ENCODE data around the gene NPAS2.

Gene NPAS2

GRCh38 chr2:100819370-100820272 is at the start of gene NPAS2:
NPAS2 (plus strand) TSS chr2:100820139; CDS start chr2:100904755, 84,616 bp downstream.
- H3K4me3 ChIP-seq (ENCODE audit: low read depth, low read length) = no peak within 1 kb of the TSS
- DNase-seq (ENCODE audit: low read depth) = no peak
- no peak for TF ChIP-seq CTCF (IDR thresholded peaks at IDR 0.05; ENCODE audit: low read depth, low read length, missing control alignments)

GRCh38 chr2:100771125-100771524 is 48.8 kb upstream of the NPAS2 start:
- H3K4me3 ChIP-seq (ENCODE audit: low read depth, low read length) = no peak overlapping the region
- no peak for DNase-seq (ENCODE audit: low read depth)
- no peak for TF ChIP-seq CTCF (IDR thresholded peaks at IDR 0.05; ENCODE audit: low read depth, low read length, missing control alignments)

GRCh38 chr2:100773538-100773937 is 46.4 kb upstream of the NPAS2 start:
- no peak overlapping the region for H3K4me3 ChIP-seq (ENCODE audit: low read depth, low read length)
- no peak for TF ChIP-seq CTCF (IDR thresholded peaks at IDR 0.05; ENCODE audit: low read depth, low read length, missing control alignments)
- no peak for DNase-seq (ENCODE audit: low read depth)

GRCh38 chr2:100776445-100776844 is 43.5 kb upstream of the NPAS2 start:
- no peak for TF ChIP-seq CTCF (IDR thresholded peaks at IDR 0.05; ENCODE audit: low read depth, low read length, missing control alignments)
- no peak for DNase-seq (ENCODE audit: low read depth)
- H3K4me3 ChIP-seq (ENCODE audit: low read depth, low read length) = no peak overlapping the region

GRCh38 chr2:100778637-100779450 is 41.1 kb upstream of the NPAS2 start:
- no peak overlapping the region for H3K4me3 ChIP-seq (ENCODE audit: low read depth, low read length)
- no peak for TF ChIP-seq CTCF (IDR thresholded peaks at IDR 0.05; ENCODE audit: low read depth, low read length, missing control alignments)
- no peak for DNase-seq (ENCODE audit: low read depth)

- H3K4me3 ChIP-seq (ENCODE audit: low read depth, low read length) = no peak overlapping the region
- TF ChIP-seq CTCF (IDR thresholded peaks at IDR 0.05; ENCODE audit: low read depth, low read length, missing control alignments) = no peak
- no peak for DNase-seq (ENCODE audit: low read depth)
Measured at GRCh38 chr2:100779908-100780202, 40.1 kb upstream of the NPAS2 start.
